DMS 273 (cell line): ENCODE measurements around the gene ANKRD33.

Experiments
- DNase-seq: peaks from one replicate; lab custom pipeline; 2025; ENCODE audit not compliant: unreplicated experiment; lab: John Stamatoyannopoulos, UW

Gene ANKRD33

DNA sequence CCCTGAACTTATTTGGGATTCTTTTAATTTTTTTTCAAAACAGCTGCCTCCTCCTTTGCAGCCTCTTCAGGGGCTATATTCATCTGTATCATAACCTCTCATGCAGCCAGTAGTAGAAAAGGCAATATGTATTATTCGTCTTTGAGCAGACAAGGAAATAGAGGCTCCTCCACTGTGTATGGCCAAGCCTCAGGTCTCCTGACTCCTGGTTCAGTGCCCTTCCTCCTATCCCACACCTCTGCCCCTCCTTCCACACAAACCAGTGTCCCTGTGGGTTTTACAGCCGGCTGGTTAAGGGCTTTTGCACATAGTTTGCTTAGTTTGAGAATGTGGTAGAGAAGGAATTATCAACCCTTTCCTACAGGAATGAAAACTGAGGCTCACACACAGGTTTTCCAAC lies 10.6 kb downstream of the ANKRD33 start:
- DNase-seq = no peak

GRCh38 chr12:51898937-51899336 lies 11.0 kb downstream of the ANKRD33 start:
- peak; percentile 27 for DNase-seq

DNA sequence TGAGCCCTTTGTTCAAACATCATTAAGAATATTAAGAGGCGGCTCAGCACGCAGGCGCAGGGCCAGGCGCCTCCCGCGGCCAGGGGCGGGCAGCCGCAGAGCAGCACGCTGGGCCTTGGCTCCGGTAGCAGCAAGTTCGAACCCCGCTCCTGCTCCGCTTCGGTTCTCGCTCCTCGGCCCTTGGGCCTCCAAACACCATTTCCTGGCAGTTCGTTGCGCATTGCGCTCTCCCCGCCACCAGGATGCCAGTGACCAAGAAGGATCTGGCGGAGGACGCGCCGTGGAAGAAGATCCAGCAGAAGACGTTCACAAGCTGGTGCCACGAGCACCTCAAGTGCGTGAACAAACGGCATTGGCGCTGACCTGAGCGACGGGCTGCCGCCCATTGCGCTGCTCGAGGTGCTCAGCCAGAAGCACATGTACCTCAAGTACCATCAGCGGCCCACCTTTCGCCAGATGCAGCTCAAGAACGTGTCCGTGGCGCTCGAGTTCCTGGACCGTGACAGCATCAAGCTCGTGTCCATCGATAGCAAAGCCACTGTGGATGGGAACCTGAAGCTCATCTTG lies 12.5 kb downstream of the ANKRD33 start:
- DNase-seq = no peak

GRCh38 chr12:51901121-51901817 lies 13.4 kb downstream of the ANKRD33 start:
- DNase-seq = no peak

- DNase-seq = no peak
Measured at GRCh38 chr12:51901881-51902280, 14.0 kb downstream of the ANKRD33 start.

- DNase-seq = peak; percentile 69
Measured at GRCh38 chr12:51904951-51905470, 17.1 kb downstream of the ANKRD33 start.

DNA sequence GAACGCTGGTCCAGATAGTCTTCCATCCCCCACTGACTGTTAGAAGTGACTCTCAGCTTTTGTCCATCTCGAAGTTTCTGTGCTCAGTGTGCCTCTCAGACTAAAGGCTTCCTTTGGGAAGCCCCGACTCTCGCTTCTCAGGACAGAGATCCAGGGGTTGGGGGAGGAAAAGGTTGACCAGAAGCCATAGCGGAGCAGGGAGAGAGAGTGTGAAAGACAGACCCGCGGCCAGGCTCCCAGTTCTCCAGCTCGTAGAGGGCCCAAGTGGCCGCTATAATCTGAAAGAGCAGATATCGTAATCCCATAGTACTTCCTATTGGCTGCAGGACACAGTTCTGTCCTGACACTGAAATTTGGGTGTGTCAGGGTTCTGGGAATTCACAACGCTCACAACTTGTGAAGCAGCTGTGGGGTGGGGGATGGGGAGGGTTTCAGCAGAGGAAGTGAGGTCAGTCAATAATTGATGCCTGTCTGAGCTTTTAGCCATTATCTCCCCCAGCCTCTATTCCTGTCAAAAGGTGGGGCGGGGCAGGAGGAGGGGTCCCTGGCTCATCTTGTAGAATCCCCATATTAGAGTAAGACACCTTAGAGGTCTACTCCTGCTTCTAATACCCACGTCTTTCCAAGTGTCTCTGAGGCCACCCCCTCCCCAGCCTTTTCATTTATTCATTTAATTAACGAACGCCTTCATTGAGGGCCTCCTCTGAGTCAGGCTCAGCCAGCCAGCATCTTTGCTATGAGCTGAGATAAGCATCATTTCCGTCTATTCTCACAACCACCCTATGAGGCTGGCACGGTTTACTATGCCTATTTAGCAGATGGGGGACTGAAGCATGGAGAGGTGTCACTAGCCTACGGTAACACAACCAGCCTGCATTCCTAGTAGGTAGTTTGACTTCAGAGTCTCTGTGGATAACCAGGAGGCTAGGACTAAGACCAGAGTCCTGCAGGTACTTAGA lies 17.8 kb downstream of the ANKRD33 start:
- peak; percentile 46 for DNase-seq

GRCh38 chr12:51906430-51907082 lies 18.7 kb downstream of the ANKRD33 start:
- no peak for DNase-seq

- DNase-seq = no peak
Measured at GRCh38 chr12:51907083-51907855, 19.4 kb downstream of the ANKRD33 start, which contains the start of gene ACVRL1. ACVRL1 (plus strand) TSS chr12:51907504; CDS start chr12:51912475, 4,971 bp downstream.

GRCh38 chr12:51907856-51908425 lies 20.0 kb downstream of the ANKRD33 start:
- no peak for DNase-seq

DNA sequence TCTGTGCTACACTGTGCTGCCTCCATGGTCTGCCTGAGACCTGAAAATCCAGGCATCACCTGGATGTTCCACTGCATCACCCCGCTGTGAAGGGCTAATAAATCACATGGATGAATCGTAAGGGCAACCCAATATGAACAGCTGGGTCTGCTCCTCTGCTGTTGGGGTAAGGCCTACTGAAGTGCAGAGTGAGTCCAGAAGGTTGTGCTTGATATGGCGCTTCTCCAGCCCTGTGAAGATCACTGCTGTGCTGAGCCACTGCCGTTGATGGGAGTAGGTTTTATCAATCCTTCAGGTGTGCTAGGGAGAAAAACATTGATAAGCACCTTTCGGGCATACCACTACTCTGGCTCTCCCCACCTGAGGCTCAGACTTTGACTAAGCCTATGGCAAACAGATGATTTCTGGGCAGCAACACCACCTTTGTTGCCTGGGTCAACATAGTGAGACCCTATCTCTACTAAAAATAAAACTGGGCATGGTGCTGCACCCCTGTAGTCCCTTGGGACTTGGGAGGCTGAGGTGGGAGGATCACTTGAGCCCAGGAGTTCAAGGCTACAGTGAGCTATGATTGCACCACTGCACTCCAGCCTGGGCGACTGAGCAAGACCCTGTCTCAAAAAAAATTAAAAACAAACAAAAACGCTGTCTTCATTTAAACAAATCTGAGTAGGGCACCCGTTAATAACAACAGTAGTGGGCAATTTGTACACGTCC lies 21.1 kb downstream of the ANKRD33 start:
- DNase-seq = peak; percentile 45

- DNase-seq = no peak
Measured at GRCh38 chr12:51910168-51910567, 22.3 kb downstream of the ANKRD33 start.

DNA sequence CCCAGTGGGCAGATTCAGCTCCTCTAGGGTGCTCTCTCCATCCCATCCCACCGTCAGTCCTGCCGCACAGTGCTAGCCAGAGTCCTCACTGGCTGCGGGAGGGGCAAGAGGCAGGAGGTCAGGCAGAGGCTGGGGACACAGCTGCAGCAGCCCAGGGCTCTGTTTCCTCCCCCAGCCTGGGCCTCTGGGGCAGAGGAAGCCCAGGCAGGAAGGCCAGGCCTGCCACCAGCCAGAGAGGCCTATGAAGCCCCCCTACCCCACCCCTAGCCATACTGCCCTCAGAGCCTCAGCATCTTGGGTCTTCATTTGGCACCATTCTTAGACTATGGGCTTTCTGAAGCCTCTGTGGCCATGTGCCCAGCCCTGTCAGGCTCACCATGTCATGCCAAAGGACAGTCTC lies 22.8 kb downstream of the ANKRD33 start:
- no peak for DNase-seq

DNA sequence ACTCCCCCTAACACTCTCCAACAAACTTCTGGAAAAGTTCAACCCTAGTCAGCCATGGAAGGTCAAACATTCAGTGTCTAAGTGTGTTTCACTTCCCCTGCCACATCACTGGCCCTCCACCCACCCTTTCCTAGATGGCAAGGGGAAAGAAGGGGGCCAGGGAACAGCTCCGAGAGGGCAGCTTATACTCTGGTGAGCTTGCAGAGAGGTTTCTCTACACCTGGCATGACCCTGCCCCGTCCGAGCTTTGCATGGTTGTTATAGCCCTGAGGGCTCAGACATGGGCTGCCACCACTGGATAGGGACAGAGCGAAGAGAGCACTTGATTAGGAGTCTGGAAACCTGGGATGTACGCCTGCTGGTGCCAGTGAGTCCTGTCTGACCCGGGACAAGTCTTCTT lies 23.4 kb downstream of the ANKRD33 start:
- no peak for DNase-seq

DNA sequence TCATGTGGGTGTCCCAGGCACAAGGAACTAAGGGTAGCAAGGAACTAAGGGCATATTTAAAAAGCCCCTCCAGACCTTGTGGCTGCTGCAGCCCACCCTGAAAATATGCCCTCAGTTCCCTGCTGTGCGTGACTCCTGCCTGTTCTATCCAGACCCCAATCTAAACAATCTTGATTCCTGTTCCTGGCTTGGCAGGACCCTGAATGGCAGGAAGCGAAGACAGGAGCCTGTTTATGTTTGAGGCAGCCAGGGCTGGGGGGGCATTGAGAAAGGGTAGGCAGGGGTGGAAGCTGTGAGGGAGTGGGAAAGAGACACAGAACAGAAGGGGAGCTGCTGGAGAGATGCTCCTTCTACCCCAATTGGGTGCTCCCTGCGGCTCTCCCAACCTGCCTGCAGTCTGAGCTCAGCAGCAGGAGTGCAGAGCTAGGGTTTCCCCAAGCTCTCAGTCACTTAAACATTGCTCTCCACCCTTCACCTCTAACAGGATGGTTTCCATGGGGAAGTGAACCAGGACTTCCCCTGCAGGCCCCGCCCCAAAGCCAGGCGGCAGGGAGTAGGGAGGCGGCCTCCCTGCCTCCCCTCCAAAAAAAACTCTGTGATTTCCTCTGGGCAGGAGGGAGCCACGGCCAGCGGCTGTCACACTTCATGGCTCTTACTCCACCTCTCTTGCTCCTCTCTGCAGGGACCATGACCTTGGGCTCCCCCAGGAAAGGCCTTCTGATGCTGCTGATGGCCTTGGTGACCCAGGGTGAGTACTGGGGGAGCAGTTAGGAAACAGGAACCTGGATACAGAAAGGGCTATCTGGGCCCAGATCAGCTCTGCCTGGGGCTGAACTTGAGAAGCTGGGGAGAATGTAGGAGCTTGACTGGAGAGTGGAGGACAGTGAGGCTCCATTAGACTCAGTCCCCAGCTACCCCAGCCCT lies 24.1 kb downstream of the ANKRD33 start:
- peak; percentile 35 for DNase-seq

DNA sequence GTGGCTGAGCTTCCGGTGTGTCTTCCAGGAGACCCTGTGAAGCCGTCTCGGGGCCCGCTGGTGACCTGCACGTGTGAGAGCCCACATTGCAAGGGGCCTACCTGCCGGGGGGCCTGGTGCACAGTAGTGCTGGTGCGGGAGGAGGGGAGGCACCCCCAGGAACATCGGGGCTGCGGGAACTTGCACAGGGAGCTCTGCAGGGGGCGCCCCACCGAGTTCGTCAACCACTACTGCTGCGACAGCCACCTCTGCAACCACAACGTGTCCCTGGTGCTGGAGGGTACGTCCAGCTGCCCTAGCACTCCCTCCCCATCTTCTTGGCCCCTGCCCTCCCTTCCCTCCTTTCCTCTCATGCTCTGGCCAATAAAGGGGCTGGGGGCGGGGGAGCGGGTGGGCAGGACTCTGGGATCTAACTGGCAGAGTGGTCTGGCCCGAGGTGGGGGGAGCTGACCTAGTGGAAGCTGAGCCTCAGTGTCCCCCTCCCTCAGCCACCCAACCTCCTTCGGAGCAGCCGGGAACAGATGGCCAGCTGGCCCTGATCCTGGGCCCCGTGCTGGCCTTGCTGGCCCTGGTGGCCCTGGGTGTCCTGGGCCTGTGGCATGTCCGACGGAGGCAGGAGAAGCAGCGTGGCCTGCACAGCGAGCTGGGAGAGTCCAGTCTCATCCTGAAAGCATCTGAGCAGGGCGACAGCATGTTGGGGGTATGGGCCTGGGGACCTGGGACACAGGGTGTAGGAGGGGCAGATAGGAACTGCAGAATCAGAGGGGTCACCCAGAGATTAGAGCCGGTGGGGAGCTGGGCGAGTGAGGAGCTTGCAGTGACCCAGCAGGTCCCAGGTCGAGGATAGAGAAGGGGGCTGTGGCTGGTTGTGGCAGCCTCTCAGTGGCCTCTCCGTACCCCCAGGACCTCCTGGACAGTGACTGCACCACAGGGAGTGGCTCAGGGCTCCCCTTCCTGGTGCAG lies 25.4 kb downstream of the ANKRD33 start:
- DNase-seq = no peak
